ENCODE data around the gene NOC2L. TPM values are rescaled to one million over a fixed set of nuclear protein-coding genes. Genes with fewer than 3 reads are reported as not detected.
"Not testable (repeated sequence)": the region's sequence is repeated elsewhere in the genome, so short reads cannot be mapped to it uniquely, and the experiment has no call there.

NOC2L gene
- polyA plus RNA-seq, 4 donors = 55.8 to 70.0 (median 64.6) TPM

- no peak for DNase-seq (ENCODE audit: low read depth in 4 of 4, low spot score in 2 of 4)
Measured at GRCh38 chr1:964691-965525, 5.9 kb upstream of the NOC2L start.

- no peak for DNase-seq (ENCODE audit: low read depth in 4 of 4, low spot score in 2 of 4)
Measured at GRCh38 chr1:963746-964525, 4.9 kb upstream of the NOC2L start.

GRCh38 chr1:963301-963651 is 4.2 kb upstream of the NOC2L start:
- no peak for DNase-seq (ENCODE audit: low read depth in 4 of 4, low spot score in 2 of 4)

- DNase-seq (ENCODE audit: low read depth in 4 of 4, low spot score in 2 of 4) = no peak
Measured at GRCh38 chr1:962381-963300, 3.6 kb upstream of the NOC2L start.

- DNase-seq (ENCODE audit: low read depth in 4 of 4, low spot score in 2 of 4) = no peak
Measured at GRCh38 chr1:961132-961669, 2.1 kb upstream of the NOC2L start.

GRCh38 chr1:960363-961131 is 1.5 kb upstream of the NOC2L start, which contains the start of gene KLHL17:
Gene KLHL17 (plus strand): TSS chr1:960584. CDS start chr1:960694, 110 bp downstream.
- no peak for DNase-seq (ENCODE audit: low read depth in 4 of 4, low spot score in 2 of 4)

GRCh38 chr1:959731-960362 is 791 bp upstream of the NOC2L start:
- DNase-seq (ENCODE audit: low read depth in 4 of 4, low spot score in 2 of 4) = no peak

- DNase-seq (ENCODE audit: low read depth in 4 of 4, low spot score in 2 of 4) = no peak
Measured at GRCh38 chr1:956636-957035, 2.4 kb downstream of the NOC2L start.

GRCh38 chr1:955474-955873 is 3.6 kb downstream of the NOC2L start:
- no peak for DNase-seq (ENCODE audit: low read depth in 4 of 4, low spot score in 2 of 4)

GRCh38 chr1:954927-955326 is 4.1 kb downstream of the NOC2L start:
- DNase-seq (ENCODE audit: low read depth in 4 of 4, low spot score in 2 of 4) = no peak

- DNase-seq (ENCODE audit: low read depth in 4 of 4, low spot score in 2 of 4) = no peak
Measured at GRCh38 chr1:953524-954320, 5.3 kb downstream of the NOC2L start.

- no peak for DNase-seq (ENCODE audit: low read depth in 4 of 4, low spot score in 2 of 4)
Measured at GRCh38 chr1:952603-953002, 6.5 kb downstream of the NOC2L start.

- DNase-seq (ENCODE audit: low read depth in 4 of 4, low spot score in 2 of 4) = no peak
Measured at GRCh38 chr1:952201-952600, 6.9 kb downstream of the NOC2L start.

- no peak for DNase-seq (ENCODE audit: low read depth in 4 of 4, low spot score in 2 of 4)
Measured at GRCh38 chr1:951364-951763, 7.7 kb downstream of the NOC2L start.

GRCh38 chr1:950881-951280 is 8.2 kb downstream of the NOC2L start:
- DNase-seq (ENCODE audit: low read depth in 4 of 4, low spot score in 2 of 4) = no peak

- no peak for DNase-seq (ENCODE audit: low read depth in 4 of 4, low spot score in 2 of 4)
Measured at GRCh38 chr1:950268-950667, 8.8 kb downstream of the NOC2L start.

- no peak for DNase-seq (ENCODE audit: low read depth in 4 of 4, low spot score in 2 of 4)
Measured at GRCh38 chr1:947958-948357, 11.1 kb downstream of the NOC2L start.

- not testable (repeated sequence) for DNase-seq (ENCODE audit: low read depth in 4 of 4, low spot score in 2 of 4)
Measured at GRCh38 chr1:946811-947210, 12.2 kb downstream of the NOC2L start.

All from left renal cortex interstitium (tissue), 4 donors.